Liver (tissue), 3 donors: ENCODE results near the gene RNU7-1.

Experiments
- ATF3 ChIP-seq: IDR thresholded peaks from 2 replicates; pipeline ENCODE4 v1.6.1; 2016; ENCODE audit warnings: antibody characterized with exemption
- CTCF ChIP-seq: fragments of 150-350 bp; IDR thresholded peaks from 2 replicates; pipeline ENCODE4 v1.5.1; 2017; ENCODE audit warnings: improper control_type of control experiment, low read depth, low read length; ENCODE audit not compliant: missing input control
- GABPA ChIP-seq, 2 donors: IDR thresholded peaks in 1 of 2; conservative IDR thresholded peaks in 1 of 2; 2 replicates each; pipeline ENCODE4 v1.6.1; 2016; ENCODE audit warnings: antibody characterized with exemption in 2 of 2, mild to moderate bottlenecking in 1 of 2, moderate library complexity in 1 of 2
- MAX ChIP-seq: IDR thresholded peaks from 2 replicates; pipeline ENCODE4 v1.6.1; 2016; ENCODE audit warnings: antibody characterized with exemption
- TF ChIP-seq, protein P1 (sequence below): IDR thresholded peaks from 2 replicates; pipeline ENCODE4 v1.6.1; 2016; ENCODE audit warnings: antibody characterized with exemption, mild to moderate bottlenecking
- donor health status: healthy.
- donor health status: healthy.

DNA sequence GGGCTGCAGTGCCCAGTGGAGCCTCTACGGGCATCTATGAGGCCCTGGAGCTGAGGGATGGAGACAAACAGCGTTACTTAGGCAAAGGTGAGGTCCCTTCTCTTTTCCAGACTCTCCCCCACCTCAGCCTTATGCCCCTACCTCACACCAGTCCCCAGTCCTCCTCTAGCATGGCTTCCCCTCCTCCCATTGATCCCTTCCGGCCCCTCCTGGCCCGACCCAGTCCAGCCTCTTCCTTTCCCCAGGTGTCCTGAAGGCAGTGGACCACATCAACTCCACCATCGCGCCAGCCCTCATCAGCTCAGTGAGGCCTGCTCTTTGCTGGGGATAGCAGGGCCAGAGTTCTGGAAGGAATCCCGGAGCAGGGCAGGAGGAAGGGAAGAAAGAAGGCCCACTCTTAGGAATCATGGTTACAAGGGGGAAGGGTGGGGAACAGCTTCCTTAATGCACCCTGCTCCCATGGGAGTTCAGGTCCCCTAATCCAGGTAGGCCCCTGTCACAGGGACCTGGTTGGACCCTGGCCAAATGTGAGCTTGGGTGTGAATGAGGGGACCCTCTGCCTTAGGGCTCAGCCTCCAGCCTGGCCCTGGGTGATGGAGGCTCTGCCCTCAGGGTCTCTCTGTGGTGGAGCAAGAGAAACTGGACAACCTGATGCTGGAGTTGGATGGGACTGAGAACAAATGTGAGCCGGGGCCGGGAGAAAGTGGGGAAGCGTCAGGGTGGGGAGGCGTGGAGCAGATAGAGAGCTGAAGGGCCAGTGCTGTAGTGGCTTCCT lies 27.0 kb upstream of the RNU7-1 start:
- TF ChIP-seq CTCF (no peak), GABPA (IDR thresholded peaks at IDR 0.05 in 1 of 2, conservative IDR thresholded peaks at IDR 0.05 in 1 of 2) (no peak), ATF3 (no peak), MAX (no peak)
- TF ChIP-seq, protein P1, sequence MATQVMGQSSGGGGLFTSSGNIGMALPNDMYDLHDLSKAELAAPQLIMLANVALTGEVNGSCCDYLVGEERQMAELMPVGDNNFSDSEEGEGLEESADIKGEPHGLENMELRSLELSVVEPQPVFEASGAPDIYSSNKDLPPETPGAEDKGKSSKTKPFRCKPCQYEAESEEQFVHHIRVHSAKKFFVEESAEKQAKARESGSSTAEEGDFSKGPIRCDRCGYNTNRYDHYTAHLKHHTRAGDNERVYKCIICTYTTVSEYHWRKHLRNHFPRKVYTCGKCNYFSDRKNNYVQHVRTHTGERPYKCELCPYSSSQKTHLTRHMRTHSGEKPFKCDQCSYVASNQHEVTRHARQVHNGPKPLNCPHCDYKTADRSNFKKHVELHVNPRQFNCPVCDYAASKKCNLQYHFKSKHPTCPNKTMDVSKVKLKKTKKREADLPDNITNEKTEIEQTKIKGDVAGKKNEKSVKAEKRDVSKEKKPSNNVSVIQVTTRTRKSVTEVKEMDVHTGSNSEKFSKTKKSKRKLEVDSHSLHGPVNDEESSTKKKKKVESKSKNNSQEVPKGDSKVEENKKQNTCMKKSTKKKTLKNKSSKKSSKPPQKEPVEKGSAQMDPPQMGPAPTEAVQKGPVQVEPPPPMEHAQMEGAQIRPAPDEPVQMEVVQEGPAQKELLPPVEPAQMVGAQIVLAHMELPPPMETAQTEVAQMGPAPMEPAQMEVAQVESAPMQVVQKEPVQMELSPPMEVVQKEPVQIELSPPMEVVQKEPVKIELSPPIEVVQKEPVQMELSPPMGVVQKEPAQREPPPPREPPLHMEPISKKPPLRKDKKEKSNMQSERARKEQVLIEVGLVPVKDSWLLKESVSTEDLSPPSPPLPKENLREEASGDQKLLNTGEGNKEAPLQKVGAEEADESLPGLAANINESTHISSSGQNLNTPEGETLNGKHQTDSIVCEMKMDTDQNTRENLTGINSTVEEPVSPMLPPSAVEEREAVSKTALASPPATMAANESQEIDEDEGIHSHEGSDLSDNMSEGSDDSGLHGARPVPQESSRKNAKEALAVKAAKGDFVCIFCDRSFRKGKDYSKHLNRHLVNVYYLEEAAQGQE, result no peak
